Activated CD4-positive, alpha-beta T cell treated with anti-CD3 and anti-CD28 coated beads for 1 hour (primary cell): ENCODE results near the gene IRF2BP1.

ENCODE experiments used
- DNase-seq: peaks from one replicate; pipeline ENCODE4 v3.0.0-alpha.2; 2020

The IRF2BP1 gene

GRCh38 chr19:45885556-45886426, at the start of gene IRF2BP1:
Gene IRF2BP1, minus strand, starts transcription at chr19:45886141. Its CDS starts 367 bp downstream, at chr19:45885774.
- peak; percentile 80 for DNase-seq

DNA sequence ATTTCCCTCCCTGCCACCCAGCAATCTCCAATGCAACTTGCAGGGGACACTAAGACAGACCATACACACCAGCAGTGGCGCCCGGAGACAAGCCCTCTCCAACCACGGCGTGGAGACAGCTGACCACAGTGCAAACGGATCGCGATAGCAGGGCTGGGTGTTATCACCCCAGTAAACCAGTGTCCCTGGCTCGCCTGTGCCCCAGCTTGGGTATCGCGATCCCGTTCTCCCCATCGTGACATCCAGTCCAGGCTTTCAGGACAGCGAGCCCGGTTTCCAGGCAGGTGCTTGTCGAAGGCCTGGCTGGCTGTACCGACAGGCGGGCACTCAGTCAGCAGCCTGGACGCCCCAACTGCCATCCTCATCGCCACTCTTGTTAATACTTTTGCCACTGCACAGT, 49.3 kb upstream of the IRF2BP1 start:
- DNase-seq, result no peak

- DNase-seq, result no peak
These were observed 48.8 kb upstream of the IRF2BP1 start for GRCh38 chr19:45934551-45935230.

DNA sequence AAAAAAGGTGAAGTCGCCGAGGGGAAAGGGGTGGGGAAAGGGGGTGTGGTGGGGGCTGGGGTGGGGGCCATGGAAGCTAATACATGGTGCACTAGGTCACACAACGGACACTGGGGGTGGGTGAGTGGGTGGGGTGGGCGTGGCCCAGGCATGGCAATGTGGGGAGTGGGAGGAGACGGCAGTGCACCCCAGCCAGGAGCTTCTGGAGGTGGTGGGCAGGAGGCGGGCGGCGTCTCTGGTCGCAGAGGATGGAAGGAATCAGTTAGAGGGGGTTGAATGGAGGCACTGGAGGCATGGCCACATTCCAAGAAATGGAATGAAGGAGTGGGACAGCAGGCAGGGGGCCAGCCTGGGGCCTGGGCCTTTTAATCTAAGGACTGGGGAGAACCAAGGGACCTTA, 47.8 kb upstream of the IRF2BP1 start:
- DNase-seq, result no peak

- no peak for DNase-seq
These were observed 45.1 kb upstream of the IRF2BP1 start for GRCh38 chr19:45931055-45931454.

DNA sequence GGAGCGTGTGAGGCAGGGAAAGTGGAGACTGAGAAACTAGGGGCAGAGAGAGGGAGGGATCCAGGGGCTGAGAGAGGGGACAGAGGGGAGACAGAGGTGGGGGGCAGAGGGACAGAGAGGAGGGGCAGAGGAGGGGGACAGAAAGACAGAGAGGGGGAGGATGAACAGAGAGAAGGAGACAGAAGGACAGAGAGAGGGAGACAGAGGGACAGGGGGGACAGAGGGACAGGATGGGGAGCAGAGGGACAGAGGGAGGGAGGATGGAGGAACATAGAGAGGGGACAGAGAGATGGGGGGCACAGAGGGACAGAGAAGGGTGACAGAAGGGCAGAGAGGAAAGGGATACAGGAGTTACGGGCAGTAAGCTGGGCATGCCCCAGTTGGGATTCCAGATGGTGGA, 43.3 kb upstream of the IRF2BP1 start:
- no peak for DNase-seq

GRCh38 chr19:45927565-45928261, 41.8 kb upstream of the IRF2BP1 start:
- DNase-seq, result peak; percentile 76

DNA sequence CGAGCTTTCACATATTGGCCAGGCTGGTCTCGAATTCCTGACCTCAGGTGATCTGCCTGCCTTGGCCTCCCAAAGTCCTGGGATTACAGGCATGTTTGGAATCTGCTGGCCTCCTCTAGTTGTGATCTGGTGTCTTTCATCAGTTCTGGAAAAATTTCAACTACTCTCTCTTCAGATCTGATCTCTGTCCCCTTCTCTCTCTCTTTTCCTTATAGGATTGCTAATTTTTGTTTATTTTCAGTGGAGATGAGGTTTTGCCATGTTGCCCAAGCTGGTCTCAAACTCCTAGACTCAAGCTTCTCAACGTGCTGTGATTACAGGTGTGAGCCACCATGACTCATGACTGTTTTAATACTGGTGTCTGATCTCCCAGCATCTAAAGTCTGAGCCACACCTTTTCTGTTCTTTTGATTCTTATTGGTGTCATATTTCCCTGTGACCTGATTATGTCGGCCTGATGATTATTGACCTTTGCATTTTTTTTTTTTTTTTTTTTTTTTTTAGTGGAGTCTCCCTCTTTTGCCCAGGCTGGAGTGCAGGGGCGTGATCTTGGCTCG, 39.0 kb upstream of the IRF2BP1 start:
- DNase-seq, result no peak

DNA sequence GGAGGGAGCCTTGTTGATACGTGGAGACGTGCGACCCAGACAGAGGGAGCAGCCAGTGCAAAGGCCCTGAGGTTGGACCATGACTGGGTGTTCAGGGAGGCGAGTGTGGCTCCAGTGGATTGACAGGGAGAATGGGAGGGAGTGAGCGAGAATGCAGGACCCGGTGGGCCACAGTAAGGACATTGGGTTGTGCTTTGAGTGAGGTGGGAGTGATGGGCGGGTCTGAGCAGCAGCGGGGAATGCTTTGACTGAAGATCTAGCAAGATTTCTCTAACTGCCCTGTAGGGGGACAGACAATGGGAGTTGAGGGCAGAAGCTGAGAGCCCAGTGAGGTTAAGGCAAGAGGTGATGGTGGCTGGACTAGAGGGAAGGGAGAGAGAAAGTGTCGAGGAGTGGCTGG, 36.3 kb upstream of the IRF2BP1 start:
- DNase-seq, result no peak

GRCh38 chr19:45920458-45920857, 34.5 kb upstream of the IRF2BP1 start:
- no peak for DNase-seq

DNA sequence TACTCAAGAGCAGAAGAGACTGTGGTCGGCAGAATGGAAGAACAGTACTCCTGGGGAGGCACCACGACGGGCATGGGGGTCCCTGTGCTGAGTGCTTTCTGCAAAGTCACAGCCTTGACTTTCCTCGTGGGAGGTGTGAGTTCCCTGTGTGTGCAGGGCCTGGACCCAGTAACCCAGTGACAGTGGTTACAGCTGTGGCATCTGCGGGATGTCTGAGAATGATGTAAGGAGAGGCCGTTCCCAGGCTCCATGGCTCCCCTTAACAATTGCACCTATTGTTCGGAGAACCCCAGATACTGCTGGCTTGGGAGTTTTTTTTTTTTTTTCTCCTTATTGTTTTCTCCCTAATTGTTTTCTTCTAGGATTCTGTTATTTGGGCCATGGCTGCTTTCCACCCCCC, 33.7 kb upstream of the IRF2BP1 start:
- no peak for DNase-seq

GRCh38 chr19:45918721-45919120, 32.8 kb upstream of the IRF2BP1 start:
- DNase-seq, result no peak

DNA sequence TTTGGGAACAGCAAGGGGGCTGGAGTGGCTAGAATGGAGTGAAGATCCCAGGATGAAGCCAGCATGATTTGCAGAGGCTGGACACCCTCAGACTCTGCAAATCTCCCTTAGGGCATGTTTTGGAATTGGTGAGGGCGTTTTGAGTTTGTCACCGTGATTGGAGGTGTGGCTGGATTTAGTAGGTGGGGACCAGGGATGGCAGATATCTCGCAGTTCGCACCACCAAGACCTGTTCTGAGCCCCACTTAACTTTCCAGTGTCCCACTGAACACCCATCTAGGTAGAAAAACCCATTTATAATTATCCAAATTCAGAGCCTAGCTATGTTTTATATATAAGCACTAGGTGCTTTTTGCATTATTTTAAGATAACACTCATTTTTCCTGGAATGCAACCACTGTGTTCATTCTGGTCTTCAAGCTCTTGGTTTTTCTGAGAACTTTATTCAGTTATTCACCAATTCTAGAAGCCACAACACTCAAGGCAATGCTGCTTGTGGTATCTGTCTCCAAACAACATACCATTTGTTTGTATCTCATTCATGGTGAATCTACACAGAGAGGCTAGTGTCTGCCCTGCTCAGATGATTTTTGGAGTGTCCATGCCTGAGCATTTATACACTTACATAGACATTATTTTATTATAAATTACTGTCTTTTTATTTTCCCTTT, 31.6 kb upstream of the IRF2BP1 start:
- no peak for DNase-seq

GRCh38 chr19:45913874-45914830, 28.2 kb upstream of the IRF2BP1 start, which contains the start of gene NANOS2:
Gene NANOS2, minus strand, starts transcription at chr19:45914778. Its CDS starts 85 bp downstream, at chr19:45914693.
- no peak for DNase-seq

GRCh38 chr19:45911291-45911690, 25.4 kb upstream of the IRF2BP1 start:
- no peak for DNase-seq

DNA sequence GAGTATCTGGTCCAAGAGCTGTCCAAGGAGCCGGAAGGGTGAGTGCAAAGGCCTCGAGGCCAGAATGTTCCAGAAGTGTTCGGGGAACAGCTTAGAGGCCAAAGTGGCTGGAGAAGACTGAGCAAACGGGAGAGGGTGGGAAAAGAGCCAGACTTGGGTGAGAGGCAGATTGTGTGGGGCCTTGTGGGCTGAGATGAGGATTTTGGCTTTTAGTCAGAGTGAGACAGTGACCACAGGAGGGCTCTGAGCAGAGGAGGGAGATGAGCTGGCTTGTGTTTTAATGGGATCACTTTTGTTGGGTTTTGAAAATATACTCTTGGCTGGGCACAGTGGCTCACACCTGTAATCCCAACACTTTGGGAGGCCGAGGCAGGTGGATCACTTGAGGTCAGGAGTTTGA, 23.0 kb upstream of the IRF2BP1 start:
- DNase-seq, result no peak

DNA sequence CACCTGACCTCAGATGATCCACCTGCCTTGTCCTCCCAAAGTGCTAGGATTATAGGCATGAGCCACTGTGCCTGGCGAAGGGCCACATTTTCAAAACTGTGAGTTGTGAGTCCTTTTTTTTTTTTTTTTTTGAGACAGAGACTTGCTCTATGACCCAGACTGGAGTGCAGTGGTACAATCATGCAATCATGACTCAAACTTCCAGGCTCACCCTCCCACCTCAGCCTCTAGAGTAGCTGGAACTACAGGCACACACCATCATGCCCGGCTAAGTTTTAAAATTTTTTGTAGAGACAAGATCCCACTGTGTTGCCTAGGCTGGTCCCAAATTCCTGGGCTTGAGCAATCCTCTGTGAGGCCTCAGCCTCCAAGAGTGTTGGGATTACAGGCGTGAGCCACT, 20.3 kb upstream of the IRF2BP1 start:
- no peak for DNase-seq

DNA sequence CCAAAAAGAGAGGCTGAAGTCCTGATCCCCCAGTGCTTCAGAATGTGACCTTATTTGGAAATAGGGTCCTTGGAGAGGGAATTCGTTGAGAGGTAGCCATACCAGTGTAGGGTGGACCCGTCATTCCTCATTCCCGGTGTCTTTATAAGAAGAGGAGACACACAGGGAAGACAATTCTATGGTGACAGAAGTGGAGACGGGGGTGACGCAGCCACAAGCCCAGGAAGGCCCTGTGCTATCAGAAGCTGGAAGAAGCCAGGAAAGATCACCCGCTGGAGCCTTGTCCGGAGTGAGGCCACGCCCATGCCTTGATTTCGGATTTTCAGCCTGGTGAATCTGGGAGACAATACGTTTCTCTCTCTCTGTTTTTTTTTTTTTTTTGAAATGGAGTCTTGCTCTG, 19.1 kb upstream of the IRF2BP1 start:
- DNase-seq, result no peak

DNA sequence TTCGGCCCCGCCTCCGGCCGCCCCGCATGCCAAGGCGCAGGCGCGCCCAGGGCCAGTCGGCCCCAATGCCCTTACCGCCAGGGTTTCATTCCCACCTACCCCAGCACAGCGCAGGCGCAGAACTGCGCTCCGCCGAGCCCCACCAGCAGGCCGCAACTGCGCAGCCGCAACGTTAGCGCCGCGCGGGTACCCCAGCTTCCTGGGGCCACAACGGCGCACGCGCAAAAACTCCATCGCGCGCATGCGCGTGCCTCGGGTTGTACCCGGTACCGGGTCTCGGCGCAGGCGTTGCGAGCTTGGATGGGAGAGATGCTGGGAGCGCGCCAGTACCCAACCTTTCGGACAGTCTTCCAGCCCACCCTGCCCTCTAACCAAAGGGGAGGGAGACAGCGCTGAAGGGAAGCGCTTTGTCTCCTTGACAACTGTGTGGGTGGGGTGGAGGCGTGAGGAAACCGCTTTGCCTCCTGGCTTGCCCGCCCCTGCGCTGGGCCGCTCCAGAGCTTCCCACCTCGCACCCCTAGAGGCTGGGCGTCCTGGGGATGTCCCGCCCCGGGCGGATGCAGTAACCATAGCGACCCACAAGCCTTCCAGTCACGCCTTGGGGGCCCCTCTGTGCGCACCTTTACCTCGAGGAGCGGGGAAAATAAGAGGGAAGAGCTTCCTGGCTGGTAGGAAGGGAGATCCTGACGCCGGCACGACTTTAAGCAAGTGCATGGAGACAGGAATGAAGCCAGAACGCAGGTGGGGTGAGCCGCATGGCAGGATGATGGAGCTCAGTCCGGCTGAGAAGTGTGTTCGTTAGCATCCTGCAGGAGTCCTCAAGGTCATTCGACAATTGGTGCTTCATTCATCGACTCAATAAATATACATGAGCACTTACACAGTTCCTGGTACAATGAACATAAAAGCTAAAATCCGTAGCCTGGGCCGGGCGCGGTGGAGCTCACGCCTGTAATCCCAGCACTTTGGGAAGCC, 17.0 kb upstream of the IRF2BP1 start:
- DNase-seq, result peak; percentile 100
